Central memory CD8-positive, alpha-beta T cell (primary cell): ENCODE data around the gene GIT1.
A peak's percentile ranks its signal among the peaks of the same experiment; 100 is the strongest.

Experiments
- ATAC-seq: fragments of 150-1000 bp; cut with Tn5 transposase; replicated peaks from 2 replicates; pipeline ENCODE4 v1.10.0; 2022; ENCODE audit warnings: mild to moderate bottlenecking, moderate FRiP score, moderate number of reproducible peaks; ENCODE audit not compliant: poor library complexity, severe bottlenecking; ENCODE audit errors: extremely low read depth
- DNase-seq, 2 donors: peaks; one replicate each; pipeline ENCODE4 v3.0.0; 2021; ENCODE audit warnings: low spot score in 2 of 2
- H3K27ac Mint-ChIP-seq: one replicate; pipeline ENCODE4 v1.8.0; 2022; ENCODE audit warnings: low read depth, mild to moderate bottlenecking, moderate library complexity, mixed read lengths
- H3K27me3 Mint-ChIP-seq: one replicate; pipeline ENCODE4 v1.8.0; 2022; ENCODE audit warnings: mixed read lengths
- H3K36me3 Mint-ChIP-seq: one replicate; pipeline ENCODE4 v1.8.0; 2022; ENCODE audit warnings: mild to moderate bottlenecking, moderate library complexity, mixed read lengths; ENCODE audit not compliant: insufficient read depth
- H3K4me1 Mint-ChIP-seq: one replicate; pipeline ENCODE4 v1.8.0; 2022; ENCODE audit warnings: mixed read lengths
- H3K4me3 Mint-ChIP-seq: one replicate; pipeline ENCODE4 v1.8.0; 2022; ENCODE audit warnings: mild to moderate bottlenecking, moderate library complexity, mixed read lengths
- H3K9me3 Mint-ChIP-seq: one replicate; pipeline ENCODE4 v1.8.0; 2022; ENCODE audit warnings: mixed read lengths

Gene GIT1

GRCh38 chr17:29595107-29595942, 5.9 kb upstream of the GIT1 start:
- DNase-seq (no peak), ATAC-seq (no peak)
- Mint-ChIP-seq H3K36me3 (no peaks in the 10 kb centered on the region), H3K27ac (no peak overlapping the region), H3K9me3 (no peaks in the 10 kb centered on the region), H3K27me3 (no peaks in the 10 kb centered on the region), H3K4me3 (peak overlapping the region; percentile 81), H3K4me1 (peaks cover 19% of the 10 kb centered on the region)

GRCh38 chr17:29594519-29595090, 5.2 kb upstream of the GIT1 start:
- ATAC-seq (no peak), DNase-seq (no peak)
- H3K27ac Mint-ChIP-seq, result no peak overlapping the region
- H3K27me3 Mint-ChIP-seq, result no peaks in the 10 kb centered on the region
- H3K36me3 Mint-ChIP-seq, result no peaks in the 10 kb centered on the region
- peaks cover 26% of the 10 kb centered on the region for H3K4me1 Mint-ChIP-seq
- H3K9me3 Mint-ChIP-seq, result no peaks in the 10 kb centered on the region
- peak overlapping the region; percentile 81 for H3K4me3 Mint-ChIP-seq

- H3K27me3 Mint-ChIP-seq, result no peaks in the 10 kb centered on the region
- peaks cover under 1% of the 10 kb centered on the region for H3K36me3 Mint-ChIP-seq
- H3K27ac Mint-ChIP-seq, result no peak overlapping the region
- no peaks in the 10 kb centered on the region for H3K9me3 Mint-ChIP-seq
- ATAC-seq, result no peak
- H3K4me1 Mint-ChIP-seq, result peaks cover 26% of the 10 kb centered on the region
- H3K4me3 Mint-ChIP-seq, result peak overlapping the region; percentile 81
- no peak for DNase-seq
These were observed 4.4 kb upstream of the GIT1 start for GRCh38 chr17:29593591-29594518.

- ATAC-seq (no peak), DNase-seq (no peak)
- H3K27me3 Mint-ChIP-seq, result no peaks in the 10 kb centered on the region
- H3K4me3 Mint-ChIP-seq, result peak within 1 kb of the TSS; percentile 81
- no peak within 1 kb of the TSS for H3K27ac Mint-ChIP-seq
- peaks cover 31% of the 10 kb centered on the region for H3K4me1 Mint-ChIP-seq
- H3K9me3 Mint-ChIP-seq, result no peaks in the 10 kb centered on the region
- peaks cover 2% of the 10 kb centered on the region for H3K36me3 Mint-ChIP-seq
These were observed 3.6 kb upstream of the GIT1 start, which contains the start of gene ANKRD13B for GRCh38 chr17:29592850-29593551. TSS of gene ANKRD13B (plus strand) at chr17:29593132. CDS start at chr17:29593622, 490 bp downstream.

GRCh38 chr17:29591737-29592608, 2.5 kb upstream of the GIT1 start:
- peak; percentile 53 to 64 for DNase-seq
- H3K27ac Mint-ChIP-seq, result no peak overlapping the region
- no peaks in the 10 kb centered on the region for H3K9me3 Mint-ChIP-seq
- peaks cover 2% of the 10 kb centered on the region for H3K36me3 Mint-ChIP-seq
- peaks cover 40% of the 10 kb centered on the region for H3K4me1 Mint-ChIP-seq
- H3K4me3 Mint-ChIP-seq, result peak overlapping the region; percentile 81
- H3K27me3 Mint-ChIP-seq, result no peaks in the 10 kb centered on the region
- ATAC-seq, result no peak

- H3K4me1 Mint-ChIP-seq, result peaks cover 47% of the 10 kb centered on the region
- H3K36me3 Mint-ChIP-seq, result peaks cover 2% of the 10 kb centered on the region
- H3K9me3 Mint-ChIP-seq, result no peaks in the 10 kb centered on the region
- no peaks in the 10 kb centered on the region for H3K27me3 Mint-ChIP-seq
- ATAC-seq, result no peak
- H3K4me3 Mint-ChIP-seq, result peak overlapping the region; percentile 81
- DNase-seq, result no peak
- no peak overlapping the region for H3K27ac Mint-ChIP-seq
These were observed 1.8 kb upstream of the GIT1 start for GRCh38 chr17:29591146-29591736.

GRCh38 chr17:29590411-29591145, 1.1 kb upstream of the GIT1 start:
- Mint-ChIP-seq H3K36me3 (peaks cover 2% of the 10 kb centered on the region), H3K9me3 (no peaks in the 10 kb centered on the region), H3K4me3 (peak overlapping the region; percentile 81), H3K4me1 (peaks cover 51% of the 10 kb centered on the region), H3K27ac (no peak overlapping the region), H3K27me3 (no peaks in the 10 kb centered on the region)
- ATAC-seq (no peak), DNase-seq (no peak)

GRCh38 chr17:29588562-29589411, 661 bp downstream of the GIT1 start:
- Mint-ChIP-seq H3K4me3 (peak overlapping the region; percentile 87), H3K4me1 (peaks cover 67% of the 10 kb centered on the region), H3K27ac (peak overlapping the region; percentile 89), H3K27me3 (no peaks in the 10 kb centered on the region), H3K9me3 (no peaks in the 10 kb centered on the region), H3K36me3 (peaks cover 3% of the 10 kb centered on the region)
- DNase-seq (peak; percentile 35 to 51), ATAC-seq (peak; percentile 52)

DNA sequence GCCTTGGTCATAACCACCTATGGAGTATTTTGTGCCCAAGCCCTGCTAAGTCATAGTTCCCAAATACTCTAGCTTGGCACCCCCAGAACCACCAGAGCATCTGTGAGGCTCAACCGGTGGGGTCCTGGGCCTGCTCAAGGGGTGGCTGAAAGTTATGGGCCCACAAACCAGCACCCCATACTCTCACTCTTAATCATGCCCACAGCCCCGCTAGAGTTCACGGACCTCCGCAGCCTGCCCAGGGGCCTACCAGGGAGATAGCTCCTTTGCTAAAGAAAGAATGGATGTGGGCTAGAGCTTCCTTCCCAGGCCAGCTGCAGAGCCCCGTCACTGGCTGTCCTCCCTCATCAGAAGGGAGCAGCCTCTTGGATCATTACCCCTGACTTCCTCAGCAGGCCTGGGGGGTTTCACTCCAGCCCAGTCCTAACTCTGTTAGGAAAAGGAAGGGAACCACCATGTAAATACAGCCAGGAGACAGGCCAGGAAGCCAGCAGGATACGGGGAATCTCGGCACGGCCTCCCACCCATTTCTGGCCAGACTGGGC, 1.4 kb downstream of the GIT1 start:
- Mint-ChIP-seq H3K9me3 (no peaks in the 10 kb centered on the region), H3K4me3 (peak overlapping the region; percentile 87), H3K36me3 (peaks cover 5% of the 10 kb centered on the region), H3K4me1 (peaks cover 67% of the 10 kb centered on the region), H3K27ac (peak overlapping the region; percentile 89), H3K27me3 (no peaks in the 10 kb centered on the region)
- ATAC-seq (no peak), DNase-seq (no peak)

GRCh38 chr17:29587591-29587990, 1.9 kb downstream of the GIT1 start:
- ATAC-seq (no peak), DNase-seq (no peak)
- H3K36me3 Mint-ChIP-seq, result peaks cover 6% of the 10 kb centered on the region
- H3K4me1 Mint-ChIP-seq, result peaks cover 67% of the 10 kb centered on the region
- H3K4me3 Mint-ChIP-seq, result peak overlapping the region; percentile 87
- peak overlapping the region; percentile 89 for H3K27ac Mint-ChIP-seq
- no peaks in the 10 kb centered on the region for H3K9me3 Mint-ChIP-seq
- no peaks in the 10 kb centered on the region for H3K27me3 Mint-ChIP-seq
